A549 (cell line): ENCODE measurements around the gene KIFAP3. TPM values are rescaled to one million over a fixed set of nuclear protein-coding genes. Genes with fewer than 3 reads are reported as not detected.
"Not testable (repeated sequence)": the region's sequence is repeated elsewhere in the genome, so short reads cannot be mapped to it uniquely, and the experiment has no call there.

ENCODE experiments used
- ATAC-seq, 2 experiments: fragments of 200-7000 bp in 1 of 2; fragments of >200 bp in 1 of 2; cut with Nextera tagmentation in 1 of 2; cut with Tn5 transposase in 1 of 2; 3 replicates each; pipeline versions ENCODE4 v1.8.0 to v1.9.1; 2018 to 2020; ENCODE audit warnings: mild to moderate bottlenecking in 1 of 2, moderate library complexity in 1 of 2
- CTCF ChIA-PET: fragments of 300-600 bp; sonication (Branson Sonifier 250); formaldehyde crosslinking; extraction: SDS; loops from one replicate; lab custom pipeline; 2021; ENCODE audit warnings: antibody characterized with exemption, inconsistent platforms; lab: Yijun Ruan, JAX
- POLR2A ChIA-PET: fragments of 350-600 bp; formaldehyde crosslinking; extraction: SDS; loops from one replicate; lab custom pipeline; 2021; ENCODE audit warnings: antibody characterized with exemption, inconsistent platforms; lab: Yijun Ruan, JAX
- DNase-seq, 2 experiments: peaks; one replicate each; pipeline versions ENCODE4 v3.0.0 to v3.0.0-alpha.2; 2011 to 2016; ENCODE audit warnings: low read depth in 1 of 2, low spot score in 1 of 2
- FAIRE-seq: peaks from 2 replicates; lab custom pipeline; 2011; peaks lifted over from hg19 to GRCh38; lab: Jason Lieb, UNC
- H3K27ac ChIP-seq, 2 experiments: fragments of >200 bp; sonication (Bioruptor Twin); formaldehyde crosslinking; 3 replicates each; pipeline ENCODE4 v1.5.1; 2016 to 2017
- H3K4me1 ChIP-seq: fragments of >200 bp; sonication (Bioruptor Twin); formaldehyde crosslinking; 3 replicates; pipeline ENCODE4 v1.6.1; 2016
- H3K4me2 ChIP-seq: fragments of >200 bp; sonication (Bioruptor Twin); formaldehyde crosslinking; 3 replicates; pipeline ENCODE4 v1.6.1; 2016
- H3K4me3 ChIP-seq: fragments of >200 bp; sonication (Bioruptor Twin); formaldehyde crosslinking; 3 replicates; pipeline ENCODE4 v1.5.1; 2016
- H3K9me3 ChIP-seq: fragments of >200 bp; sonication (Bioruptor Twin); formaldehyde crosslinking; 3 replicates; pipeline ENCODE4 v1.6.1; 2016
- CBX8 ChIP-seq: fragments of 200-600 bp; sonication (generic); IDR thresholded peaks from 2 replicates; pipeline ENCODE4 v1.6.1; 2016
- EHF ChIP-seq: fragments of 250-450 bp; sonication (Bioruptor Pico); IDR thresholded peaks from 2 replicates; pipeline ENCODE4 v1.5.0; 2020; ENCODE audit warnings: mild to moderate bottlenecking
- HOXB13 ChIP-seq: fragments of 250-450 bp; sonication (Bioruptor Pico); IDR thresholded peaks from 2 replicates; pipeline ENCODE4 v1.5.0; 2020; ENCODE audit warnings: low read depth, mild to moderate bottlenecking, moderate library complexity
- HOXB5 ChIP-seq: fragments of 250-450 bp; sonication (Bioruptor Pico); IDR thresholded peaks from 2 replicates; pipeline ENCODE4 v1.5.0; 2020; ENCODE audit warnings: mild to moderate bottlenecking, moderate library complexity
- NFE2L2 ChIP-seq: fragments of 150-350 bp; conservative IDR thresholded peaks from 2 replicates; pipeline ENCODE4 v1.6.1; 2014; ENCODE audit warnings: low read length
- POLR2AphosphoS2 ChIP-seq: conservative IDR thresholded peaks from 2 replicates; pipeline ENCODE4 v1.6.1; 2012; ENCODE audit warnings: low read length, improper control_type of control experiment, inconsistent platforms
- RAD21 ChIP-seq, 2 experiments: fragments of >200 bp in 1 of 2; sonication (Bioruptor Twin) in 1 of 2; formaldehyde crosslinking in 1 of 2; IDR thresholded peaks in 1 of 2; conservative IDR thresholded peaks in 1 of 2; 2 replicates in 1 of 2; 3 replicates in 1 of 2; pipeline ENCODE4 v1.6.1; 2012 to 2018; ENCODE audit warnings: inconsistent platforms in 1 of 2
- RARB ChIP-seq: fragments of 250-450 bp; sonication (Bioruptor Pico); IDR thresholded peaks from 2 replicates; pipeline ENCODE4 v1.8.0; 2021; ENCODE audit warnings: mild to moderate bottlenecking, moderate library complexity
- RFX5 ChIP-seq: fragments of 450-650 bp; IDR thresholded peaks from 2 replicates; pipeline ENCODE4 v1.7.1; 2014; ENCODE audit warnings: antibody characterized with exemption, mild to moderate bottlenecking, moderate library complexity
- SMC3 ChIP-seq: fragments of >200 bp; sonication (Bioruptor Twin); formaldehyde crosslinking; IDR thresholded peaks from 3 replicates; pipeline ENCODE4 v1.6.1; 2018; ENCODE audit warnings: inconsistent platforms
- SREBF2 ChIP-seq: fragments of 450-650 bp; IDR thresholded peaks from 2 replicates; pipeline ENCODE4 v1.6.1; 2014; ENCODE audit warnings: mild to moderate bottlenecking, moderate library complexity
- WGBS: methylation state at CpG from one replicate; pipeline ENCODE4 v1.1.6; 2017; ENCODE audit errors: missing lambda C conversion rate; 5-methylcytosine and 5-hydroxymethylcytosine counted together
- polyA plus RNA-seq, 4 experiments: library from polyadenylated mRNA; depleted of rRNA in 3 of 4; stranded (reverse); fragments of >200 nt; fragmentation: RNase III in 1 of 4; extraction: RNeasy Plus Mini Kit Qiagen cat#74134 plus additional on column Dnase treatment in 1 of 4; gene quantifications; 2 replicates in 3 of 4; 3 replicates in 1 of 4; pipeline ENCODE4 v1.2.3, GENCODE V29; 2011 to 2017
- TF ChIP-seq, protein P1 (sequence below): IDR thresholded peaks from 2 replicates; pipeline ENCODE4 v1.6.1; 2012
- TF ChIP-seq, protein P2 (sequence below): fragments of >200 bp; sonication (Bioruptor Twin); formaldehyde crosslinking; IDR thresholded peaks from 3 replicates; pipeline ENCODE4 v1.5.1; 2016
- TF ChIP-seq, protein P3 (sequence below): fragments of 250-450 bp; sonication (Bioruptor Pico); IDR thresholded peaks from 2 replicates; pipeline ENCODE4 v1.5.0; 2020; ENCODE audit warnings: low read depth, mild to moderate bottlenecking, moderate library complexity
- TF ChIP-seq, protein P4 (sequence below): IDR thresholded peaks from 2 replicates; pipeline ENCODE4 v1.6.1; 2012; ENCODE audit warnings: low read depth, borderline replicate concordance

The KIFAP3 gene
- polyA plus RNA-seq, 2 of the 4 experiments (the other 2 are of a cell fraction) = 11.7 to 19.0 TPM

DNA sequence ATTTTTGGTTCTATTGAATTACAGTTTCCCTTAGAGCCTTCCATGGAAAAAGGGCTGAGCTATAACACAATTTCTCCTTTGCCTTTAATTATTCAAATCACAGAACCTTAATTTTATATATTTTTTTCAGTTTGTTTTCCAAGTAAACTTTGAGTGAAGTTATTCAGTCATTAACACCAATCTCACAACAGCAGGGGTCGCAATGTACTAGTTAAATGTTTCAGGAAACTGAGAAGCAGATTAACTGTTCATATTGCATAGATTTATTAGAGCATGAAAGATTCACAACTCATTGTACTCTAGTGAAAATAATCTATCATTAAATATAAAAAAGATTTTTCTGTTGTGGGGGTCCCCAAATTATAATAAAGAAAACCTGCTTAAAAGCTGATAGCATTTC is 64.1 kb downstream of the KIFAP3 start:
- CTCF ChIA-PET = interaction anchor here (1.2 to 2.8 kb wide), 6 partner anchors 11 to 921 kb away, joined by 3 to 9 read pairs (median 4); partner anchors contain the start of gene KIFAP3
- H3K4me1 ChIP-seq = no peaks in the 10 kb centered on the region
- no peak for ATAC-seq
- no peak overlapping the region for H3K4me2 ChIP-seq
- TF ChIP-seq RAD21 (conservative IDR thresholded peaks at IDR 0.05 in 1 of 2, IDR thresholded peaks at IDR 0.05 in 1 of 2) (peak; percentile 59 to 64), SMC3 (peak; percentile 55; the same call in 2 of the 3 replicates)
- TF ChIP-seq, protein P1, sequence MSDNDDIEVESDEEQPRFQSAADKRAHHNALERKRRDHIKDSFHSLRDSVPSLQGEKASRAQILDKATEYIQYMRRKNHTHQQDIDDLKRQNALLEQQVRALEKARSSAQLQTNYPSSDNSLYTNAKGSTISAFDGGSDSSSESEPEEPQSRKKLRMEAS = no peak
- TF ChIP-seq, protein P2, sequence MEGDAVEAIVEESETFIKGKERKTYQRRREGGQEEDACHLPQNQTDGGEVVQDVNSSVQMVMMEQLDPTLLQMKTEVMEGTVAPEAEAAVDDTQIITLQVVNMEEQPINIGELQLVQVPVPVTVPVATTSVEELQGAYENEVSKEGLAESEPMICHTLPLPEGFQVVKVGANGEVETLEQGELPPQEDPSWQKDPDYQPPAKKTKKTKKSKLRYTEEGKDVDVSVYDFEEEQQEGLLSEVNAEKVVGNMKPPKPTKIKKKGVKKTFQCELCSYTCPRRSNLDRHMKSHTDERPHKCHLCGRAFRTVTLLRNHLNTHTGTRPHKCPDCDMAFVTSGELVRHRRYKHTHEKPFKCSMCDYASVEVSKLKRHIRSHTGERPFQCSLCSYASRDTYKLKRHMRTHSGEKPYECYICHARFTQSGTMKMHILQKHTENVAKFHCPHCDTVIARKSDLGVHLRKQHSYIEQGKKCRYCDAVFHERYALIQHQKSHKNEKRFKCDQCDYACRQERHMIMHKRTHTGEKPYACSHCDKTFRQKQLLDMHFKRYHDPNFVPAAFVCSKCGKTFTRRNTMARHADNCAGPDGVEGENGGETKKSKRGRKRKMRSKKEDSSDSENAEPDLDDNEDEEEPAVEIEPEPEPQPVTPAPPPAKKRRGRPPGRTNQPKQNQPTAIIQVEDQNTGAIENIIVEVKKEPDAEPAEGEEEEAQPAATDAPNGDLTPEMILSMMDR = peak; percentile 47
- TF ChIP-seq, all 56 proteins: peak for 3
- no peak overlapping the region for H3K4me3 ChIP-seq
- H3K9me3 ChIP-seq = no peaks in the 10 kb centered on the region
- POLR2A ChIA-PET = no interaction called here
- no peak overlapping the region for H3K27ac ChIP-seq
- no peak for FAIRE-seq
- peak in 1 of 2 experiments; percentile 54 for DNase-seq
- WGBS = 16% methylated on average over 1 of the region's 1 CpG

DNA sequence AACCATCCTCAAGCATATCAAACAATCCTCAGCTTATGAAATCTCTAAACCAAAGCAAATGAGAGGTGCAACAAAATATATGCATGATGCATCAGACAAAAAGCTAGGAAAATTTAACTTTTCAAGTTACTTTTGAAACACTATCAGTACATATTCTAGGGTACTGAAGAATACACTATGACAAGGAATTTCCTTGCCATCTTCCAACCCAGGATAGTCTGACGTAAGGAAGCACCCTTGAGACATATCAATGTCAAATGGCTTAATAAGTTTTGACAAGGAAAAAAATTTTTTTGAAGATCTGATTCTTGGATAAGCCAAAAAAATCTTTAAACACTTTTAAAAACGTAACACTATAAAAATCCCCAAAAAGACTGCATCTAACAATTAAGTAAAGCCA is 64.9 kb downstream of the KIFAP3 start:
- CTCF ChIA-PET = interaction anchor here (1.4 to 1.6 kb wide), 2 partner anchors 12 to 922 kb away, joined by 4 to 5 read pairs; no protein-coding TSS in a partner anchor
- WGBS = 59% methylated on average over 2 of the region's 2 CpGs

DNA sequence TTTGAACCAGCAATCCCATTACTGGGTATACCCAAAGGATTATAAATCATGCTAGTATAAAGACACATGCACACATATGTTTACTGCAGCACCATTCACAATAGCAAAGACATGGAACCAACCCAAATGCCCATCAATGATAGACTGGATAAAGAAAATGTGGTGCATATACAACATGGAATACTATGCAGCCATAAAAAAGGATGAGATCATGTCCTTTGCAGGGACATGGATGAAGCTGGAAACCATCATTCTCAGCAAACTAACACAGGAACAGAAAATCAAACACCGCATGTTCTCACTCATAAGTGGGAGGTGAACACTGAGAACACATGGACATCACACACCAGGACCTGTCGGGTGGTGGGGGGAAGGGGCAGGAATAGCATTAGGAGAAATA is 65.8 kb downstream of the KIFAP3 start:
- POLR2A ChIA-PET, H3K9me3 ChIP-seq, H3K4me3 ChIP-seq, FAIRE-seq, ATAC-seq, H3K4me2 ChIP-seq, H3K27ac ChIP-seq, CTCF ChIA-PET, DNase-seq, H3K4me1 ChIP-seq: not testable (repeated sequence)
- WGBS = 95% methylated on average over 2 of the region's 2 CpGs

More for the DNA sequence above, 64.9 kb downstream of the KIFAP3 start:
- Histone ChIP-seq H3K4me2 (no peak overlapping the region), H3K4me3 (no peak overlapping the region), H3K9me3 (no peaks in the 10 kb centered on the region), H3K27ac (no peak overlapping the region), H3K4me1 (no peaks in the 10 kb centered on the region)
- POLR2A ChIA-PET = no interaction called here
- FAIRE-seq = no peak
- TF ChIP-seq SREBF2 = no peak
- TF ChIP-seq NFE2L2 = no peak
- no peak for TF ChIP-seq POLR2AphosphoS2
- TF ChIP-seq CBX8 = no peak
- TF ChIP-seq, protein P3, sequence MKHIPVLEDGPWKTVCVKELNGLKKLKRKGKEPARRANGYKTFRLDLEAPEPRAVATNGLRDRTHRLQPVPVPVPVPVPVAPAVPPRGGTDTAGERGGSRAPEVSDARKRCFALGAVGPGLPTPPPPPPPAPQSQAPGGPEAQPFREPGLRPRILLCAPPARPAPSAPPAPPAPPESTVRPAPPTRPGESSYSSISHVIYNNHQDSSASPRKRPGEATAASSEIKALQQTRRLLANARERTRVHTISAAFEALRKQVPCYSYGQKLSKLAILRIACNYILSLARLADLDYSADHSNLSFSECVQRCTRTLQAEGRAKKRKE (CRISPR knock-in tag) = no peak
- no peak for TF ChIP-seq EHF
- TF ChIP-seq HOXB5 (CRISPR knock-in tag) = no peak
- TF ChIP-seq, protein P4, sequence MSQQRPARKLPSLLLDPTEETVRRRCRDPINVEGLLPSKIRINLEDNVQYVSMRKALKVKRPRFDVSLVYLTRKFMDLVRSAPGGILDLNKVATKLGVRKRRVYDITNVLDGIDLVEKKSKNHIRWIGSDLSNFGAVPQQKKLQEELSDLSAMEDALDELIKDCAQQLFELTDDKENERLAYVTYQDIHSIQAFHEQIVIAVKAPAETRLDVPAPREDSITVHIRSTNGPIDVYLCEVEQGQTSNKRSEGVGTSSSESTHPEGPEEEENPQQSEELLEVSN = no peak
- no peak for TF ChIP-seq RAD21 (conservative IDR thresholded peaks at IDR 0.05 in 1 of 2, IDR thresholded peaks at IDR 0.05 in 1 of 2)
- no peak for TF ChIP-seq RARB (CRISPR knock-in tag)
- no peak for TF ChIP-seq RFX5
- no peak for TF ChIP-seq HOXB13 (CRISPR knock-in tag)
- ATAC-seq = no peak
- DNase-seq = no peak

DNA sequence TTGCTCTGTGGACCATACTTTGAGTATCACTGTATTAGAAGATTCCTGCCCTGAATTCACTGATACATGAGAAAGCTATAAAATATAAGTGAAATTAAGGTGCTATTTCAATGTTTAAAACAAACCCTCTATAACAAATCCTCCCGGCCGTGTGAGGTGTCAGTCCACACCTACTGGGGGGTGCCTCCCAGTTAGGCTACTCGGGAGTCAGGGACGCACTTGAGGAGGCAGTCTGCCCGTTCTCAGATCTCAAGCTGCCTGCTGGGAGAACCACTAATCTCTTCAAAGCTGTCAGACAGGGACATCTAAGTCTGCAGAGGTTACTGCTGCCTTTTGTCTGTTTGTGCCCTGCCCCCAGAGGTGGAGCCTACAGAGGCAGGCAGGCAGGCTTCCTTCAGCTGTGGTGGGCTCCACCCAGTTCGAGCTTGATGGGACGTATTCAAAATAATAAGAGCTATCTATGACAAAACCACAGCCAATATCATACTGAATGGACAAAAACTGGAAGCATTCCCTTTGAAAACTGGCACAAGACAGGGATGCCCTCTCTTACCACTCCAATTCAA is 71.1 kb downstream of the KIFAP3 start:
- H3K4me3 ChIP-seq, H3K4me1 ChIP-seq, ATAC-seq, H3K4me2 ChIP-seq, FAIRE-seq, H3K9me3 ChIP-seq, DNase-seq, POLR2A ChIA-PET, H3K27ac ChIP-seq: not testable (repeated sequence)
- WGBS = 77% methylated on average over 7 of the region's 7 CpGs
- CTCF ChIA-PET = interaction anchor here (0.7 kb wide), 1 partner anchor 291 kb away, joined by 3 read pairs; no protein-coding TSS in a partner anchor
